Esophagus squamous epithelium (tissue), 5 donors: ENCODE results near the gene CCSER1. TPM values are rescaled to one million over a fixed set of nuclear protein-coding genes. Genes with fewer than 3 reads are reported as not detected.

Experiments
- DNase-seq: peaks from one replicate; lab custom pipeline; 2025; lab: John Stamatoyannopoulos, UW
- H3K27ac ChIP-seq, 4 donors: fragments of 200-600 bp; sonication (generic); one replicate each; pipeline ENCODE4 v1.5.1; 2016 to 2019; ENCODE audit warnings: mild to moderate bottlenecking in 1 of 4
- H3K27me3 ChIP-seq, 4 donors: fragments of 200-600 bp; sonication (generic); 1 replicate in 3 of 4; 2 replicates in 1 of 4; pipeline versions ENCODE4 v1.5.1 to v1.6.0; 2017 to 2021; ENCODE audit warnings: antibody characterized with exemption in 1 of 4
- H3K36me3 ChIP-seq, 3 donors: fragments of 200-600 bp; sonication (generic); one replicate each; pipeline ENCODE4 v1.5.1; 2016 to 2019
- H3K4me1 ChIP-seq, 3 donors: fragments of 200-600 bp; sonication (generic); one replicate each; pipeline ENCODE4 v1.5.1; 2017 to 2019
- H3K4me3 ChIP-seq, 4 donors: fragments of 200-600 bp; sonication (generic); 1 replicate in 3 of 4; 2 replicates in 1 of 4; pipeline ENCODE4 v1.5.1; 2016 to 2019; ENCODE audit warnings: mild to moderate bottlenecking in 2 of 4, moderate library complexity in 1 of 4
- H3K9me3 ChIP-seq, 3 donors: fragments of 200-600 bp; sonication (generic); one replicate each; pipeline ENCODE4 v1.5.1; 2016 to 2019
- CTCF ChIP-seq, 6 experiments: fragments of 450-650 bp in 4 of 6; fragments of 200-600 bp in 2 of 6; sonication (generic) in 2 of 6; IDR thresholded peaks; one replicate each; pipeline ENCODE4 v1.5.1; 2016 to 2019; ENCODE audit warnings: antibody characterized with exemption in 6 of 6, mild to moderate bottlenecking in 4 of 6, moderate library complexity in 4 of 6
- POLR2A ChIP-seq, 4 donors: fragments of 450-650 bp; IDR thresholded peaks; one replicate each; pipeline ENCODE4 v1.6.1; 2017; ENCODE audit warnings: antibody characterized with exemption in 4 of 4, mild to moderate bottlenecking in 4 of 4, moderate library complexity in 3 of 4
- WGBS, 2 donors: methylation state at CpG; one replicate each; pipeline ENCODE4 v1.1.5; 2018; 5-methylcytosine and 5-hydroxymethylcytosine counted together
- intact Hi-C: fragments of 100-400 bp; cut with DNase I; formaldehyde crosslinking; loops from one replicate; pipeline ENCODE4 v1.15.0; 2022
- total RNA-seq, 4 donors: library from RNA; depleted of rRNA; stranded (reverse); fragments of >200 nt; gene quantifications; one replicate each; pipeline ENCODE4 v1.1.0, GENCODE V29; 2016
- donor health status: DM: yes; HTN: yes; CAD: no.

CCSER1 gene
- total RNA-seq, 4 donors from 2014 or later, result 1.2 to 12.4 (median 2.2) TPM

GRCh38 chr4:91519155-91519554, 1392.0 kb downstream of the CCSER1 start:
- peaks cover 0 to 7% (median 0%) of the 10 kb centered on the region in 3 donors for H3K9me3 ChIP-seq
- TF ChIP-seq POLR2A (IDR thresholded peaks at IDR 0.05) (no peak), CTCF (IDR thresholded peaks at IDR 0.05) (no peak)
- no peak overlapping the region for H3K27ac ChIP-seq
- no peak overlapping the region for H3K4me3 ChIP-seq
- DNase-seq, result no peak
- 40% methylated on average over 1 of the region's 6 CpGs; no CpG with 5 or more reads in 1 of the 2 donors for WGBS, 2 donors
- intact Hi-C loops, result no loop called here
- H3K4me1 ChIP-seq, result no peaks in the 10 kb centered on the region
- H3K27me3 ChIP-seq, result no peaks in the 10 kb centered on the region
- no peaks in the 10 kb centered on the region for H3K36me3 ChIP-seq

- intact Hi-C loops, result no loop called here
- WGBS, 2 donors, result 48 to 63% methylated on average over 1 of the region's 1 CpG
- H3K9me3 ChIP-seq, result no peaks in the 10 kb centered on the region
- H3K27ac ChIP-seq, result no peak overlapping the region
- H3K36me3 ChIP-seq, result no peaks in the 10 kb centered on the region
- no peak for DNase-seq
- H3K27me3 ChIP-seq, result no peaks in the 10 kb centered on the region
- TF ChIP-seq CTCF (IDR thresholded peaks at IDR 0.05), result no peak
- no peak for TF ChIP-seq POLR2A (IDR thresholded peaks at IDR 0.05)
- H3K4me1 ChIP-seq, result no peaks in the 10 kb centered on the region
- no peak overlapping the region for H3K4me3 ChIP-seq
Observed at GRCh38 chr4:91525621-91526020, 1398.4 kb downstream of the CCSER1 start.

- H3K4me1 ChIP-seq, result no peaks in the 10 kb centered on the region
- H3K4me3 ChIP-seq, result no peak overlapping the region
- H3K27ac ChIP-seq, result no peak overlapping the region
- intact Hi-C loops, result no loop called here
- H3K36me3 ChIP-seq, result no peaks in the 10 kb centered on the region
- H3K27me3 ChIP-seq, result no peaks in the 10 kb centered on the region
- TF ChIP-seq CTCF (IDR thresholded peaks at IDR 0.05), result no peak
- TF ChIP-seq POLR2A (IDR thresholded peaks at IDR 0.05), result no peak
- no peak for DNase-seq
- H3K9me3 ChIP-seq, result no peaks in the 10 kb centered on the region
Observed at GRCh38 chr4:91527056-91527455, 1399.9 kb downstream of the CCSER1 start.

- Histone ChIP-seq H3K9me3 (no peaks in the 10 kb centered on the region), H3K36me3 (no peaks in the 10 kb centered on the region), H3K4me1 (no peaks in the 10 kb centered on the region), H3K4me3 (no peak overlapping the region), H3K27me3 (no peaks in the 10 kb centered on the region), H3K27ac (no peak overlapping the region)
- DNase-seq, result no peak
- TF ChIP-seq CTCF (IDR thresholded peaks at IDR 0.05) (no peak), POLR2A (IDR thresholded peaks at IDR 0.05) (no peak)
- 21 to 37% methylated on average over 1 of the region's 1 CpG for WGBS, 2 donors
- intact Hi-C loops, result no loop called here
Observed at GRCh38 chr4:91567594-91567993, 1440.4 kb downstream of the CCSER1 start.

GRCh38 chr4:91577864-91578263, 1450.7 kb downstream of the CCSER1 start:
- Histone ChIP-seq H3K9me3 (no peaks in the 10 kb centered on the region), H3K36me3 (no peaks in the 10 kb centered on the region), H3K27me3 (no peaks in the 10 kb centered on the region), H3K27ac (no peak overlapping the region), H3K4me1 (no peaks in the 10 kb centered on the region), H3K4me3 (no peak overlapping the region)
- intact Hi-C loops, result no loop called here
- no peak for DNase-seq
- TF ChIP-seq CTCF (IDR thresholded peaks at IDR 0.05) (no peak), POLR2A (IDR thresholded peaks at IDR 0.05) (no peak)
